Measurements from ENCODE around the gene CIBAR2. TPM values are rescaled to one million over a fixed set of nuclear protein-coding genes. Genes with fewer than 3 reads are reported as not detected.

CIBAR2 gene
- total and polyA plus RNA-seq, 10 of the 15 experiments (the other 5 are each of a cell fraction or from before 2014, with no cell fraction given): 0.05 to 0.16 (median 0.07) TPM; not detected in 7

GRCh38 chr16:85092851-85093250 lies 19.4 kb downstream of the CIBAR2 start:
- in situ Hi-C loops (cut with MboI) (no loop called here), intact Hi-C loops (cut with micrococcal nuclease; ENCODE audit: unreplicated experiment) (no loop called here)
- Histone ChIP-seq H3K36me3 (ENCODE audit: control insufficient read depth in 2 of 2, insufficient read depth in 2 of 2, low read length in 1 of 2) (no peaks in the 10 kb centered on the region; a peak in 1 of 4 replicates), H3K27ac (ENCODE audit: control insufficient read depth, insufficient read depth) (no peak overlapping the region), H3K9me3 (replicated peaks; ENCODE audit: control insufficient read depth, insufficient read depth, low read length) (no peaks in the 10 kb centered on the region), H3K9ac (ENCODE audit: control insufficient read depth, insufficient read depth, low read length) (no peak overlapping the region), H3K79me2 (ENCODE audit: control insufficient read depth, insufficient read depth, low read length) (no peaks in the 10 kb centered on the region), H3K4me3 (no peak overlapping the region), H3K4me2 (ENCODE audit: control insufficient read depth, insufficient read depth) (no peak overlapping the region), H3K4me1 (ENCODE audit: control insufficient read depth, insufficient read depth, low read length) (no peaks in the 10 kb centered on the region), H2AFZ (ENCODE audit: control insufficient read depth, low read depth, low read length) (no peak overlapping the region), H4K20me1 (ENCODE audit: control insufficient read depth, insufficient read depth) (no peaks in the 10 kb centered on the region), H3K27me3 (replicated peaks in 1 of 2; ENCODE audit: control insufficient read depth in 2 of 2, insufficient read depth in 2 of 2, low read length in 1 of 2) (no peaks in the 10 kb centered on the region; a peak in 3 of 4 replicates)
- DNase-seq (ENCODE audit: low read depth, low spot score) (no peak), FAIRE-seq (no peak), ATAC-seq (no peak)
- WGBS (ENCODE audit: insufficient coverage, insufficient replicate concordance, low lambda C conversion rate, missing lambda C conversion rate): 62% methylated on average over 15 of the region's 18 CpGs
- SMC1A ChIA-PET (ENCODE audit: uncharacterized antibody, unreplicated experiment): no interaction called here
- CTCF ChIA-PET: no interaction called here
- POLR2A ChIA-PET: no interaction called here
- RAD21 ChIA-PET (ENCODE audit: unreplicated experiment): interaction anchor here (1.0 kb wide), 1 partner anchor 37 kb away, joined by 3 read pairs; no protein-coding TSS in a partner anchor
- BruUV-seq (replicated peaks): no TSS peak
- no peak for TF ChIP-seq HDGF (IDR thresholded peaks at IDR 0.05)
- TF ChIP-seq NFYB (IDR thresholded peaks at IDR 0.05; ENCODE audit: insufficient read depth, low read depth, low read length): no peak
- no peak for TF ChIP-seq SP1 (IDR thresholded peaks at IDR 0.05; ENCODE audit: low read depth, low read length)
- no peak for TF ChIP-seq SREBF2 (IDR thresholded peaks at IDR 0.05; ENCODE audit: low read length)
- no peak for TF ChIP-seq STAT1 (conservative IDR thresholded peaks at IDR 0.05)
- TF ChIP-seq POLR2A (IDR thresholded peaks at IDR 0.05; ENCODE audit: low read depth, low read length): no peak
- no peak for TF ChIP-seq CBFB (IDR thresholded peaks at IDR 0.05; ENCODE audit: low read depth)
- no peak for TF ChIP-seq ZNF217 (IDR thresholded peaks at IDR 0.05)

- in situ Hi-C loops (cut with MboI): no loop called here
These were observed 20.0 kb downstream of the CIBAR2 start for GRCh38 chr16:85092309-85092708.

More at GRCh38 chr16:85092309-85092708, 20.0 kb downstream of the CIBAR2 start:
- WGBS (ENCODE audit: insufficient coverage, insufficient replicate concordance, low lambda C conversion rate, missing lambda C conversion rate): 30% methylated on average over 9 of the region's 9 CpGs
- no peak for ATAC-seq
- Histone ChIP-seq H3K4me2 (ENCODE audit: control insufficient read depth, insufficient read depth) (no peak overlapping the region), H3K4me3 (no peak overlapping the region), H3K79me2 (ENCODE audit: control insufficient read depth, insufficient read depth, low read length) (no peaks in the 10 kb centered on the region), H3K9ac (ENCODE audit: control insufficient read depth, insufficient read depth, low read length) (no peak overlapping the region), H2AFZ (ENCODE audit: control insufficient read depth, low read depth, low read length) (no peak overlapping the region), H3K27ac (ENCODE audit: control insufficient read depth, insufficient read depth) (no peak overlapping the region), H3K9me3 (replicated peaks; ENCODE audit: control insufficient read depth, insufficient read depth, low read length) (no peaks in the 10 kb centered on the region), H4K20me1 (ENCODE audit: control insufficient read depth, insufficient read depth) (no peaks in the 10 kb centered on the region), H3K4me1 (ENCODE audit: control insufficient read depth, insufficient read depth, low read length) (no peaks in the 10 kb centered on the region), H3K27me3 (replicated peaks in 1 of 2; ENCODE audit: control insufficient read depth in 2 of 2, insufficient read depth in 2 of 2, low read length in 1 of 2) (no peaks in the 10 kb centered on the region; a peak in 3 of 4 replicates), H3K36me3 (ENCODE audit: control insufficient read depth in 2 of 2, insufficient read depth in 2 of 2, low read length in 1 of 2) (no peaks in the 10 kb centered on the region; a peak in 2 of 4 replicates)
- no TSS peak for BruUV-seq (replicated peaks)
- ChIA-PET CTCF (interaction anchor here (0.8 to 1.4 kb wide), 2 partner anchors 13 to 81 kb away, joined by 3 read pairs; partner anchors contain the start of gene ZDHHC7), POLR2A (no interaction called here), RAD21 (ENCODE audit: unreplicated experiment) (interaction anchor here (1.0 kb wide), 1 partner anchor 36 kb away, joined by 3 read pairs; no protein-coding TSS in a partner anchor), SMC1A (ENCODE audit: uncharacterized antibody, unreplicated experiment) (no interaction called here)
- no peak for FAIRE-seq
- TF ChIP-seq POLR2AphosphoS2 (IDR thresholded peaks at IDR 0.05; ENCODE audit: low read depth, low read length) (no peak), REST (IDR thresholded peaks at IDR 0.05; ENCODE audit: low read depth, low read length) (no peak), MEF2A (IDR thresholded peaks at IDR 0.05; ENCODE audit: insufficient read depth, low read depth, low read length) (no peak), FOS (IDR thresholded peaks at IDR 0.05; ENCODE audit: borderline replicate concordance, extremely low read depth, insufficient read length) (no peak), SREBF1 (IDR thresholded peaks at IDR 0.05; ENCODE audit: low read length) (no peak), EZH2 (IDR thresholded peaks at IDR 0.05; ENCODE audit: borderline replicate concordance, control insufficient read depth, low read depth, low read length) (no peak), HDGF (IDR thresholded peaks at IDR 0.05) (no peak), KLF5 (IDR thresholded peaks at IDR 0.05; ENCODE audit: partially characterized antibody) (no peak)
- intact Hi-C loops (cut with micrococcal nuclease; ENCODE audit: unreplicated experiment): no loop called here
- DNase-seq (ENCODE audit: low read depth, low spot score): no peak
